Measurements from ENCODE around the gene CLIP3.

The CLIP3 gene

DNA sequence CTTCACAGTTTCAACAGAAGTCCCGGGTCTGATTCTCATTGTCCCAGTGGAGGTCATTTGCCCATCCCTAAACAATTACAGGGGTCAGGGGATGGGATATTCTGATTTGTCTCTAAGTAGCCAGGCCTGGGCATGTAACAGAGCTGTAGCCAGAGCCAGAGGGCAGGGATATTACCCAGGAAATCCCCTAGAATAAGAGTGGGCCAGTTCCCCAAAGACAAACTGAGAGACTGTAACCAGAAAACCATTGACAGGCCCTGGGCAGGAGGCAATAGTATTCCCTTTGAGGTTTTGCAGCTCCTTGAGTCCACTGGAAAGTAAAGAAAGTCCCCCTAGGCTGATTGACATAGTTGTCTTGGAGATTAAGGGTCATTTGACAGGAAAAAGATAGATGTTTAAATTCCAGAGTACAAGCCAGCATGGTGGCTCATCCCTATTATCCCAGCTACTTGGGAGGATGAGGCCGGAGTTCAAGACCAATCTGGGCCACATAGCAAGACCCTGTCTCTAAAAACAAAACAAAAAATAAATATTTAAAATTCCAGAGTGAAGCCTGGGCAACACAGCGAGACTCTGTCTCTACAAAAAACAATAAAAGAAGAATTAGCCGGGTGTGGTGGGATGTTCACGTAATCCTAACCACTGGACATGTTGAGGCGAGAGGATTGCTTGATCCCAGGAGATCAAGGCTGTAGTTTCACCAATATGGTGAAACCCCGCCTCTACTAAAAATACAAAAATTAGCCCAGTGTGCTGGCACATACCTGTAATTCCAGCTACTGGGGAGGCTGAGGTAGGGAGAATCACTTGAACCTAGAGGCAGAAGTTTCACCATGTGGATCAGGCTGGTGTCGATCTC is 39.5 kb downstream of the CLIP3 start:
- H3K23ac ChIP-seq (ENCODE audit: low read length), result no peak overlapping the region
- no peak overlapping the region for H3K4me2 ChIP-seq (ENCODE audit: low read length)
- no peak overlapping the region for H4K8ac ChIP-seq (ENCODE audit: low read depth, low read length)
- no peak overlapping the region for H3K18ac ChIP-seq (ENCODE audit: low read length)
- no peak overlapping the region for H3K27ac ChIP-seq (ENCODE audit: low read depth, low read length)
- H3K14ac ChIP-seq (ENCODE audit: low read length), result no peak overlapping the region
- H2BK120ac ChIP-seq (ENCODE audit: insufficient read depth, low read length, poor library complexity), result no peak overlapping the region
- no peaks in the 10 kb centered on the region for H3K27me3 ChIP-seq (ENCODE audit: insufficient read depth, low read length)
- peaks cover 11% of the 10 kb centered on the region for H3K79me1 ChIP-seq (ENCODE audit: low read length)
- no peak overlapping the region for H2AFZ ChIP-seq (ENCODE audit: insufficient read depth, low read length, poor library complexity)
- H3K36me3 ChIP-seq (ENCODE audit: control insufficient read depth in 1 of 2, insufficient read depth in 2 of 2, low read length in 2 of 2), result peaks cover 3 to 4% of the 10 kb centered on the region in 2 experiments
- H2BK5ac ChIP-seq (ENCODE audit: low read depth, low read length, poor library complexity), result no peak overlapping the region
- no peak overlapping the region for H2BK12ac ChIP-seq (ENCODE audit: low read length)
- H3K4me3 ChIP-seq (ENCODE audit: low read depth, low read length), result no peak overlapping the region
- no peak overlapping the region for H3K9ac ChIP-seq (ENCODE audit: low read length)
- H3K79me2 ChIP-seq (ENCODE audit: control insufficient read depth, insufficient read depth, low read length, poor library complexity), result peaks cover 8% of the 10 kb centered on the region
- H3K9me3 ChIP-seq (ENCODE audit: insufficient read depth, low read depth, low read length), result no peaks in the 10 kb centered on the region
- no peak overlapping the region for H2AK5ac ChIP-seq (ENCODE audit: low read length)
- H4K12ac ChIP-seq (ENCODE audit: low read depth, low read length), result no peak overlapping the region
- peak; percentile 79 to 88 for DNase-seq
- H3K4ac ChIP-seq (ENCODE audit: low read depth, low read length), result no peak overlapping the region
- H3K4me1 ChIP-seq (ENCODE audit: control insufficient read depth in 1 of 2, insufficient read depth in 2 of 2, low read length in 2 of 2), result peaks cover 12% of the 10 kb centered on the region in 2 experiments
- H4K91ac ChIP-seq (ENCODE audit: low read depth, low read length), result no peak overlapping the region
- WGBS (ENCODE audit: extremely low coverage, insufficient coverage, insufficient read length), result no CpG with 5 or more reads among the region's 8 CpGs

DNA sequence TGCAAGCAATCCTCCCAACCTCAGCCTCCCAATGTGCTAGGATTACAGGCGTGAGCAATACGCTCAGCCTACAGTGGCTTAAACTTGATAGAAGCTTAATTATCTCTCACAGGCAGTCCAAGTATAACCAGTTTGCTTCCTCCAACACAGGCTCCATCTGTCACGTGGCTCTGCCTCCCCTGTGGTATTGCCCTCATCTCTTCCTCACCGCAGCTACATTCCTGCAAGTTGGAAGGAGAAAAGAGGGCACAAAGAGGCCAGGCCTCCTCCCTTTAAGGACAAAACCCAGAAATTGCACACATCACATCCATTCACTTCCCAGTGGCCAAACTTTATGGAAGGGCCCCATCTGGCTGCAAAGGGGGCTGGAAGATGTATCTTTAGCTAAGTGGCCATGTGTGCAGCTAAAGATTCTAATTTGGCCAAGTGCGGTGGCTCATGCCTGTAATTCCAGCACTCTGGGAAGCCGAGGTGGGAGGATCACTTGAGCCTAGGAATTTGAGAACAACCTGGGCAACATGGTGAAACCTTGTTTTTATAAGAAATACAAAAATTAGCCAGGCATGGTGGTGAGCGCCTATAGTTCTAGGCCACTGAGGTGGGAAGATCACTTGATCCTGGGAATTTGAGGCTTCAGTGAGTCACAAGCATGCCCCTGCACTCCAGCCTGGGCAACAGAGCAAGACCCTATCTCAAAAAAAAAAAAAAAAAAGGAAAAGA is 40.8 kb downstream of the CLIP3 start:
- Histone ChIP-seq H3K4me1 (ENCODE audit: control insufficient read depth in 1 of 2, insufficient read depth in 2 of 2, low read length in 2 of 2) (peaks cover 12% of the 10 kb centered on the region in 2 experiments), H3K4ac (ENCODE audit: low read depth, low read length) (no peak overlapping the region), H3K27ac (ENCODE audit: low read depth, low read length) (no peak overlapping the region), H3K14ac (ENCODE audit: low read length) (no peak overlapping the region), H3K4me2 (ENCODE audit: low read length) (no peak overlapping the region), H2AFZ (ENCODE audit: insufficient read depth, low read length, poor library complexity) (no peak overlapping the region), H3K36me3 (ENCODE audit: control insufficient read depth in 1 of 2, insufficient read depth in 2 of 2, low read length in 2 of 2) (peaks cover 0 to 4% of the 10 kb centered on the region in 2 experiments), H4K8ac (ENCODE audit: low read depth, low read length) (no peak overlapping the region), H3K9me3 (ENCODE audit: insufficient read depth, low read depth, low read length) (no peaks in the 10 kb centered on the region), H2BK120ac (ENCODE audit: insufficient read depth, low read length, poor library complexity) (no peak overlapping the region), H3K9ac (ENCODE audit: low read length) (no peak overlapping the region), H3K18ac (ENCODE audit: low read length) (no peak overlapping the region), H3K23ac (ENCODE audit: low read length) (no peak overlapping the region), H4K91ac (ENCODE audit: low read depth, low read length) (no peak overlapping the region), H2BK5ac (ENCODE audit: low read depth, low read length, poor library complexity) (no peak overlapping the region), H2AK5ac (ENCODE audit: low read length) (no peak overlapping the region), H3K79me2 (ENCODE audit: control insufficient read depth, insufficient read depth, low read length, poor library complexity) (peaks cover 8% of the 10 kb centered on the region), H4K12ac (ENCODE audit: low read depth, low read length) (no peak overlapping the region), H3K79me1 (ENCODE audit: low read length) (peaks cover 11% of the 10 kb centered on the region), H3K4me3 (ENCODE audit: low read depth, low read length) (no peak overlapping the region), H2BK12ac (ENCODE audit: low read length) (no peak overlapping the region), H3K27me3 (ENCODE audit: insufficient read depth, low read length) (no peaks in the 10 kb centered on the region)
- DNase-seq, result peak; percentile 73 to 84
- no CpG with 5 or more reads among the region's 7 CpGs for WGBS (ENCODE audit: extremely low coverage, insufficient coverage, insufficient read length)

DNA sequence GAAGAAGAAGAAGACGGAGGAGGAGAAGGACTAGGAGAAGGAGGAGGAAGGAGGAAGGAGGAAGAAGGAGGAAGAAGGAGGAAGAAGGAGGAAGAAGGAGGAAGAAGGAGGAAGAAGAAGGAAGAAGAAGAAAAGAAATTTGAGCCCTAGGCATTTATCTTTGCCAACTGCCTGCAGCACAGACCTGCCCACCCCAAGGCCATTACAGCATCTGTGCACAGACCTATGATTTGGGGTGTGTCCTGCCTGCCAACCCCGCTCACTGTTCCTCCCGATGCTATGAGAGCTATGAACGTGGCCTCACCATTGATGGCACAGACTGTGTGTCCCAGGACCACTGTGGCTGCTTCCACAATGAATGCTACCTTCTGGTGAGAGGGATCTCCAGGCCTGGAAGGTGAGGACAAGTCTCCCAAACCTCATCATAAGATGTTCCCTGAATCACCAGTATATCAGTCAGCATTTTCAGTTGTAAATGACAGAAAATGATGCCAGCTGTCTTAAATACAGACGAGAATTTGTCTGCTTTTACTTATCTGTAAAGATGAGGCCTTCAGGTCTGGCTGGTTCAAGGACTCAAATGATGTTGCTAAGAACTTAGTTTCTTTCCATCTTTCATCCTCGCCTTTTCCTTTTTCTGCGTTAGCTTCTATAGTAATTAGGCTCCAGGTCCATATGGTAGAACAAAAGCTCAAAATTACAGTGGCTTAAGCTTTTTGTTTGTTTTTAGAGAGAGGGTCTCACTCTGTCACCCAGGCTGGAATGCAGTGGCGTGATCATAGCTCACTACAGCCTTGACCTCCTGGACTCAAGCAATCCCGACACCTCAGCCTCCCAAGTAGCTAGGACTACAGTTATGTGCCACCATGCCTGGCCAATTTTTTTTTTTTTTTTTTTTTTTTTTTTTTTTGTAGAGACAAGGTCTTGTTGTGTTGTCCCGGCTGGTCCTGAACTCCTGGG is 41.6 kb downstream of the CLIP3 start:
- no peak overlapping the region for H3K14ac ChIP-seq (ENCODE audit: low read length)
- H3K9me3 ChIP-seq (ENCODE audit: insufficient read depth, low read depth, low read length), result peaks cover under 1% of the 10 kb centered on the region
- no peak overlapping the region for H4K12ac ChIP-seq (ENCODE audit: low read depth, low read length)
- peaks cover 7% of the 10 kb centered on the region in 2 experiments for H3K4me1 ChIP-seq (ENCODE audit: control insufficient read depth in 1 of 2, insufficient read depth in 2 of 2, low read length in 2 of 2)
- peaks cover 8% of the 10 kb centered on the region for H3K79me2 ChIP-seq (ENCODE audit: control insufficient read depth, insufficient read depth, low read length, poor library complexity)
- WGBS (ENCODE audit: extremely low coverage, insufficient coverage, insufficient read length), result no CpG with 5 or more reads among the region's 10 CpGs
- H3K79me1 ChIP-seq (ENCODE audit: low read length), result peaks cover 11% of the 10 kb centered on the region
- H2BK12ac ChIP-seq (ENCODE audit: low read length), result no peak overlapping the region
- H2BK120ac ChIP-seq (ENCODE audit: insufficient read depth, low read length, poor library complexity), result no peak overlapping the region
- no peak overlapping the region for H2BK5ac ChIP-seq (ENCODE audit: low read depth, low read length, poor library complexity)
- H3K18ac ChIP-seq (ENCODE audit: low read length), result no peak overlapping the region
- H3K27ac ChIP-seq (ENCODE audit: low read depth, low read length), result no peak overlapping the region
- H3K23ac ChIP-seq (ENCODE audit: low read length), result no peak overlapping the region
- no peak overlapping the region for H2AK5ac ChIP-seq (ENCODE audit: low read length)
- no peak overlapping the region for H2AFZ ChIP-seq (ENCODE audit: insufficient read depth, low read length, poor library complexity)
- no peak overlapping the region for H4K91ac ChIP-seq (ENCODE audit: low read depth, low read length)
- H3K4ac ChIP-seq (ENCODE audit: low read depth, low read length), result no peak overlapping the region
- peaks cover 5% of the 10 kb centered on the region for H3K27me3 ChIP-seq (ENCODE audit: insufficient read depth, low read length)
- no peak overlapping the region for H3K4me2 ChIP-seq (ENCODE audit: low read length)
- H3K4me3 ChIP-seq (ENCODE audit: low read depth, low read length), result no peak overlapping the region
- no peak overlapping the region for H3K9ac ChIP-seq (ENCODE audit: low read length)
- DNase-seq, result no peak
- no peak overlapping the region for H4K8ac ChIP-seq (ENCODE audit: low read depth, low read length)
- H3K36me3 ChIP-seq (ENCODE audit: control insufficient read depth in 1 of 2, insufficient read depth in 2 of 2, low read length in 2 of 2), result no peaks in the 10 kb centered on the region

DNA sequence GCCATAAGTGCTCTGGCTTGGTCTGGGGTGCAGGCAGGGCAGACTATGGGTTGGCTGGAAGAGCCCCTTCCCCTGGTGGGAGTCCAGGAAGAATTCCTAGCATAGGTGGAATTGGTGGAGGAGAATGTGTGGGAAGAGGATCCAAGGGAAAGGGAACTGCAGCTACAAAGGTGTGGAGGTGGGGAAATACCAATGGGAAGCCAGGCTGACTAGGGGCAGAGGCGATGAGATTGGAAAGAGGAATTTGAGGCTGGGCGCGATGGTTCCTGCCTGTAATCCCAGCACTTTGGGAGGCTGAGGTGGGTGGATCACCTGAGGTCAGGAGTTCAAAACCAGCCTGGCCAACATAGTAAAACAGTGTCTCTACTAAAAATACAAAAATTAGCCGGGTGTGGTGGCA is 42.5 kb downstream of the CLIP3 start:
- Histone ChIP-seq H3K9me3 (ENCODE audit: insufficient read depth, low read depth, low read length) (peaks cover 3% of the 10 kb centered on the region), H2BK12ac (ENCODE audit: low read length) (no peak overlapping the region), H3K4ac (ENCODE audit: low read depth, low read length) (no peak overlapping the region), H2AFZ (ENCODE audit: insufficient read depth, low read length, poor library complexity) (no peak overlapping the region), H2BK5ac (ENCODE audit: low read depth, low read length, poor library complexity) (no peak overlapping the region), H3K18ac (ENCODE audit: low read length) (no peak overlapping the region), H4K12ac (ENCODE audit: low read depth, low read length) (no peak overlapping the region), H3K27me3 (ENCODE audit: insufficient read depth, low read length) (peaks cover 5% of the 10 kb centered on the region), H4K91ac (ENCODE audit: low read depth, low read length) (no peak overlapping the region), H3K4me2 (ENCODE audit: low read length) (no peak overlapping the region), H3K27ac (ENCODE audit: low read depth, low read length) (no peak overlapping the region), H2AK5ac (ENCODE audit: low read length) (no peak overlapping the region), H2BK120ac (ENCODE audit: insufficient read depth, low read length, poor library complexity) (no peak overlapping the region), H3K79me2 (ENCODE audit: control insufficient read depth, insufficient read depth, low read length, poor library complexity) (peaks cover 3% of the 10 kb centered on the region), H3K4me3 (ENCODE audit: low read depth, low read length) (no peak overlapping the region), H3K14ac (ENCODE audit: low read length) (no peak overlapping the region), H3K4me1 (ENCODE audit: control insufficient read depth in 1 of 2, insufficient read depth in 2 of 2, low read length in 2 of 2) (peaks cover 0 to 2% of the 10 kb centered on the region in 2 experiments), H3K23ac (ENCODE audit: low read length) (no peak overlapping the region), H3K9ac (ENCODE audit: low read length) (no peak overlapping the region), H3K36me3 (ENCODE audit: control insufficient read depth in 1 of 2, insufficient read depth in 2 of 2, low read length in 2 of 2) (no peaks in the 10 kb centered on the region), H4K8ac (ENCODE audit: low read depth, low read length) (no peak overlapping the region), H3K79me1 (ENCODE audit: low read length) (peaks cover 4% of the 10 kb centered on the region)
- no CpG with 5 or more reads among the region's 4 CpGs for WGBS (ENCODE audit: extremely low coverage, insufficient coverage, insufficient read length)
- DNase-seq, result no peak

Data from trophoblast cell (in vitro differentiated cells and primary cell).